ENCODE data around the gene PCAT6.

The PCAT6 gene

GRCh38 chr1:202843081-202843480 is 32.3 kb downstream of the PCAT6 start:
- no peak overlapping the region for H2AFZ ChIP-seq (ENCODE audit: low read depth, low read length)
- H3K4me1 ChIP-seq (ENCODE audit: insufficient read depth, low read length) = peaks cover 2% of the 10 kb centered on the region
- no peaks in the 10 kb centered on the region for H3K27me3 ChIP-seq (ENCODE audit: insufficient read depth, low read length)
- H3K4me3 ChIP-seq (ENCODE audit: low read length) = no peak overlapping the region
- H3K9me3 ChIP-seq (ENCODE audit: low read length) = no peaks in the 10 kb centered on the region
- H3K36me3 ChIP-seq (ENCODE audit: insufficient read depth, low read length) = no peaks in the 10 kb centered on the region

- H3K4me1 ChIP-seq (ENCODE audit: insufficient read depth, low read length) = peaks cover 2% of the 10 kb centered on the region
- H3K9me3 ChIP-seq (ENCODE audit: low read length) = no peaks in the 10 kb centered on the region
- no peaks in the 10 kb centered on the region for H3K27me3 ChIP-seq (ENCODE audit: insufficient read depth, low read length)
- no peaks in the 10 kb centered on the region for H3K36me3 ChIP-seq (ENCODE audit: insufficient read depth, low read length)
- H3K4me3 ChIP-seq (ENCODE audit: low read length) = no peak overlapping the region
- H2AFZ ChIP-seq (ENCODE audit: low read depth, low read length) = no peak overlapping the region
These were observed 33.5 kb downstream of the PCAT6 start for GRCh38 chr1:202844259-202844658.

GRCh38 chr1:202844935-202845334 is 34.2 kb downstream of the PCAT6 start:
- H2AFZ ChIP-seq (ENCODE audit: low read depth, low read length) = no peak overlapping the region

GRCh38 chr1:202848191-202848542 is 37.4 kb downstream of the PCAT6 start:
- H3K4me1 ChIP-seq (ENCODE audit: insufficient read depth, low read length) = no peaks in the 10 kb centered on the region
- H3K36me3 ChIP-seq (ENCODE audit: insufficient read depth, low read length) = peaks cover 7% of the 10 kb centered on the region
- no peak overlapping the region for H2AFZ ChIP-seq (ENCODE audit: low read depth, low read length)
- no peaks in the 10 kb centered on the region for H3K9me3 ChIP-seq (ENCODE audit: low read length)
- H3K4me3 ChIP-seq (ENCODE audit: low read length) = no peak overlapping the region
- no peaks in the 10 kb centered on the region for H3K27me3 ChIP-seq (ENCODE audit: insufficient read depth, low read length)

More at GRCh38 chr1:202844935-202845334, 34.2 kb downstream of the PCAT6 start:
- no peaks in the 10 kb centered on the region for H3K36me3 ChIP-seq (ENCODE audit: insufficient read depth, low read length)
- no peaks in the 10 kb centered on the region for H3K9me3 ChIP-seq (ENCODE audit: low read length)
- no peaks in the 10 kb centered on the region for H3K27me3 ChIP-seq (ENCODE audit: insufficient read depth, low read length)
- no peak overlapping the region for H3K4me3 ChIP-seq (ENCODE audit: low read length)
- H3K4me1 ChIP-seq (ENCODE audit: insufficient read depth, low read length) = peaks cover 2% of the 10 kb centered on the region

GRCh38 chr1:202850593-202851362 is 40.0 kb downstream of the PCAT6 start:
- no peaks in the 10 kb centered on the region for H3K4me1 ChIP-seq (ENCODE audit: insufficient read depth, low read length)
- no peaks in the 10 kb centered on the region for H3K27me3 ChIP-seq (ENCODE audit: insufficient read depth, low read length)

GRCh38 chr1:202852163-202852904 is 41.6 kb downstream of the PCAT6 start:
- H3K27me3 ChIP-seq (ENCODE audit: insufficient read depth, low read length) = no peaks in the 10 kb centered on the region
- no peaks in the 10 kb centered on the region for H3K9me3 ChIP-seq (ENCODE audit: low read length)
- no peaks in the 10 kb centered on the region for H3K4me1 ChIP-seq (ENCODE audit: insufficient read depth, low read length)
- H3K36me3 ChIP-seq (ENCODE audit: insufficient read depth, low read length) = peaks cover 26% of the 10 kb centered on the region
- no peak overlapping the region for H3K4me3 ChIP-seq (ENCODE audit: low read length)
- no peak overlapping the region for H2AFZ ChIP-seq (ENCODE audit: low read depth, low read length)

More at GRCh38 chr1:202850593-202851362, 40.0 kb downstream of the PCAT6 start:
- H3K4me3 ChIP-seq (ENCODE audit: low read length) = no peak overlapping the region
- no peaks in the 10 kb centered on the region for H3K9me3 ChIP-seq (ENCODE audit: low read length)
- peaks cover 11% of the 10 kb centered on the region for H3K36me3 ChIP-seq (ENCODE audit: insufficient read depth, low read length)
- no peak overlapping the region for H2AFZ ChIP-seq (ENCODE audit: low read depth, low read length)

GRCh38 chr1:202854787-202855186 is 44.0 kb downstream of the PCAT6 start:
- Histone ChIP-seq H3K27me3 (ENCODE audit: insufficient read depth, low read length) (no peaks in the 10 kb centered on the region), H3K4me1 (ENCODE audit: insufficient read depth, low read length) (no peaks in the 10 kb centered on the region), H2AFZ (ENCODE audit: low read depth, low read length) (no peak overlapping the region), H3K9me3 (ENCODE audit: low read length) (no peaks in the 10 kb centered on the region), H3K36me3 (ENCODE audit: insufficient read depth, low read length) (peaks cover 32% of the 10 kb centered on the region), H3K4me3 (ENCODE audit: low read length) (no peak overlapping the region)

GRCh38 chr1:202856014-202856413 is 45.3 kb downstream of the PCAT6 start:
- peaks cover 32% of the 10 kb centered on the region for H3K36me3 ChIP-seq (ENCODE audit: insufficient read depth, low read length)
- no peaks in the 10 kb centered on the region for H3K9me3 ChIP-seq (ENCODE audit: low read length)
- H3K4me3 ChIP-seq (ENCODE audit: low read length) = no peak overlapping the region
- no peaks in the 10 kb centered on the region for H3K27me3 ChIP-seq (ENCODE audit: insufficient read depth, low read length)
- no peaks in the 10 kb centered on the region for H3K4me1 ChIP-seq (ENCODE audit: insufficient read depth, low read length)
- H2AFZ ChIP-seq (ENCODE audit: low read depth, low read length) = no peak overlapping the region

- Histone ChIP-seq H3K27me3 (ENCODE audit: insufficient read depth, low read length) (no peaks in the 10 kb centered on the region), H3K4me1 (ENCODE audit: insufficient read depth, low read length) (peaks cover 2% of the 10 kb centered on the region), H3K9me3 (ENCODE audit: low read length) (no peaks in the 10 kb centered on the region), H2AFZ (ENCODE audit: low read depth, low read length) (no peak overlapping the region), H3K4me3 (ENCODE audit: low read length) (no peak overlapping the region), H3K36me3 (ENCODE audit: insufficient read depth, low read length) (peaks cover 28% of the 10 kb centered on the region)
These were observed 46.4 kb downstream of the PCAT6 start for GRCh38 chr1:202857136-202857610.

GRCh38 chr1:202858331-202858730 is 47.6 kb downstream of the PCAT6 start:
- H2AFZ ChIP-seq (ENCODE audit: low read depth, low read length) = no peak overlapping the region
- H3K9me3 ChIP-seq (ENCODE audit: low read length) = no peaks in the 10 kb centered on the region
- H3K36me3 ChIP-seq (ENCODE audit: insufficient read depth, low read length) = peaks cover 24% of the 10 kb centered on the region
- no peak overlapping the region for H3K4me3 ChIP-seq (ENCODE audit: low read length)
- peaks cover 8% of the 10 kb centered on the region for H3K4me1 ChIP-seq (ENCODE audit: insufficient read depth, low read length)
- H3K27me3 ChIP-seq (ENCODE audit: insufficient read depth, low read length) = no peaks in the 10 kb centered on the region

GRCh38 chr1:202858789-202859414 is 48.1 kb downstream of the PCAT6 start:
- H3K27me3 ChIP-seq (ENCODE audit: insufficient read depth, low read length) = no peaks in the 10 kb centered on the region

GRCh38 chr1:202860744-202861419 is 50.1 kb downstream of the PCAT6 start:
- H3K9me3 ChIP-seq (ENCODE audit: low read length) = no peaks in the 10 kb centered on the region

More at GRCh38 chr1:202858789-202859414, 48.1 kb downstream of the PCAT6 start:
- no peak overlapping the region for H2AFZ ChIP-seq (ENCODE audit: low read depth, low read length)
- no peak overlapping the region for H3K4me3 ChIP-seq (ENCODE audit: low read length)
- H3K4me1 ChIP-seq (ENCODE audit: insufficient read depth, low read length) = peaks cover 8% of the 10 kb centered on the region
- no peaks in the 10 kb centered on the region for H3K9me3 ChIP-seq (ENCODE audit: low read length)
- H3K36me3 ChIP-seq (ENCODE audit: insufficient read depth, low read length) = peaks cover 24% of the 10 kb centered on the region

More at GRCh38 chr1:202860744-202861419, 50.1 kb downstream of the PCAT6 start:
- no peaks in the 10 kb centered on the region for H3K27me3 ChIP-seq (ENCODE audit: insufficient read depth, low read length)
- H2AFZ ChIP-seq (ENCODE audit: low read depth, low read length) = peak overlapping the region; percentile 90
- H3K4me3 ChIP-seq (ENCODE audit: low read length) = peak overlapping the region; percentile 80
- H3K36me3 ChIP-seq (ENCODE audit: insufficient read depth, low read length) = peaks cover 19% of the 10 kb centered on the region
- peaks cover 8% of the 10 kb centered on the region for H3K4me1 ChIP-seq (ENCODE audit: insufficient read depth, low read length)

Measured in neuron (in vitro differentiated cells).